SK-N-DZ (cell line): ENCODE measurements around the gene PIP5K1C.
"Not testable (repeated sequence)": the region's sequence is repeated elsewhere in the genome, so short reads cannot be mapped to it uniquely, and the experiment has no call there.

Experiments
- DNase-seq: peaks from one replicate; pipeline ENCODE4 v3.0.0-alpha.2; 2015; ENCODE audit warnings: low spot score

The PIP5K1C gene

DNA sequence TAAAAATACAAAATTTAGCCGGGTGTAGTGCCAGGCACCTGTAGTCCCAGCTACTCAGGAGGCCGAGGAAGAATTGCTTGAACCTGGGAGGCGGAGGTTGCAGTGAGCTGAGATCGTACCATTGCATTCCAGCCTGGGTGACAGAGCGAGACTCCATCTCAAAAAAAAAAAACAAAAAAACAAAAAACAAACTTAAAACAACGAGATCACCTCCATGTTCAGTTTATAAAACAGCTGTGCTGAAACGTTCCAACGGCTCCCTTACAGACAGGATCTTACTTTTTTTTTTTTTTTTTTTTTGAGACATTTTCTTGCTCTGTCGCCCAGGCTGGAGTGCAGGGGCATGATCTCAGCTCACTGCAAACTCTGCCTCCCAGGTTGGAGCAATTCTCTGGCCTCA lies 71.5 kb downstream of the PIP5K1C start:
- DNase-seq = not testable (repeated sequence)

DNA sequence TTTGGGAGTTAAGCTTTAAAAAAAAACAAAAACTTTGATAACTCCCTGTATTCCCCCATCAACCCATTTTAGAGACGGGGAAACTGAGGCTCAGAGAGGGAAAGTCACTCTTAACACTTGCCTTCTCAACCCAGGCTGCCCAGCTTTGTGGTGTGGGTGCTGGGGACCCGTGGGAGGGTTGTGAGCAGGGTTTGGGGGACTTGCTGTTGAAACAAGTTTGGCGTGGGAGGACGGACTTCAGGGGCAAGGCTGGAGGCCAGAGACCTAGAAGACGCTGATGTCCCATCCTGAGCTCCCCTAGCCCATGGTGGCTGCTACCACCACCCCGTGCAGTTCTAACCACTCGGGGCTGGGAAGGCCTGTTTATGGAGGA lies 72.9 kb downstream of the PIP5K1C start:
- DNase-seq = no peak

DNA sequence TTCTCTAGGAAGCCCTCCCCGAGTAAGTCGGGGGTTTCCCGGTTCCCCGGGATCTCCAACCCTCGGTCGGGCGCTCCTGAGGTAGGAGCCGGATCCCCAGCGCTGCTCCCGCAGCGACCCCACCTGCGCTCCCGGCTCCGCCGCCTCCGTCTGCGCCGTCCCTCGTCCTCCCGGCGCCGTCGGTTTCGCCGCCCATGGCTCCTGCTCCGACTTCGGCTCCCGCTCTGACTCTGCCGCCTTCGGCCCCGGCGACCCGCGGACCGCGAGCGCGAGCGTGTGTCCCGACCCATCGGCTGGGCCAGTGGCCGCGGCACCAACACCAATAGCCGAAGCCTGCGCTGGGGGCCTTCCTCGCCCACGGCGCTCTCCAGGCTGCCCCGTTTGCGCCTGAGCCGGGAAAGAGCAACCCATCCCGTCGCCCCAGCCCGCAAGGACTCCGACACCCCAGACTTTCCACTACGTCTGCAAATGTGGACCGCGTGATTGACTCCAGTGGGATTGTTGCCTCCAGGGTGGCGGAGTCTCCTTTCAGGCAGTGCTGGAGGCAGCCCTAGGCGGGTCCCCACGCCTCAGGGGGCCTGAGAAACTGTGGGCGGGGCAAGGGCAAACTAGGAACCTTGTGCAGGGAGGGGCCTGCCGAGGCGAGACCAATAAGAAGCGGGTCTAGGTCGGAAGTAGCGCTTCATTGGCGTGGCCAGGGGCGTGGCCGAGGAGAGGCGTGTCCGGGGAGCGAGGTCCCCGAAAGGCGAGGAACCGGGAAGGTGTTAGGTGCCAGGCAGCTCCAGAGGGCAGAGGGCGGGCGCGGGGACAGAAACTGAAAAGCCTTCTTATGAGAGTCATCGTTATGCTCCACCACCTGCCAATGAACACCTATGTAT lies 73.6 kb downstream of the PIP5K1C start, which contains the start of gene CACTIN:
TSS of gene CACTIN (minus strand) at position 318 of the 878 bp plus-strand sequence. CDS start at position 290, 28 bp downstream.
- DNase-seq = peak; percentile 98

DNA sequence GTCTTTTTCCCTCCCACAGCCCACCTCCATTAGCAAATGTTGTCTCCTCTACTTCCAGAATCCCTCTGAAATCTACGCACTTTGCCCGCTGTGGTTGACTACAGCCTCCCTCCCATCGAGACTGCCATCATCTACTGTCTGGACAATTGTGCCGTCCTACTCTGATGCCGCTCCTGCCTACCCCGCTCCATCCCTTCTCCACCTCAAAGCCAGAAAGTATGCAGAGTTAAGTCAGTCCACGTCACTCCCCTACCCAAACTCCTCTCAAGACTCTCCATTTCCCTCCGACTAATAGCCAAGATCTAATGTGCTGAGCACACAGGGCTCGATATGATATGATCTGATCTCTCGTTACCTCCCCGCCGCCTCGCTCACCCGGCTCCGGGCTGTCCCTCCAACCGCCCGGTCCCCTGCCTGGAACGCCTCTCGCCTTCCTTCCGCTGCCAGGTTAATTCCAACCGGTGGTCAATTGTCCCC lies 74.2 kb downstream of the PIP5K1C start:
- no peak for DNase-seq

DNA sequence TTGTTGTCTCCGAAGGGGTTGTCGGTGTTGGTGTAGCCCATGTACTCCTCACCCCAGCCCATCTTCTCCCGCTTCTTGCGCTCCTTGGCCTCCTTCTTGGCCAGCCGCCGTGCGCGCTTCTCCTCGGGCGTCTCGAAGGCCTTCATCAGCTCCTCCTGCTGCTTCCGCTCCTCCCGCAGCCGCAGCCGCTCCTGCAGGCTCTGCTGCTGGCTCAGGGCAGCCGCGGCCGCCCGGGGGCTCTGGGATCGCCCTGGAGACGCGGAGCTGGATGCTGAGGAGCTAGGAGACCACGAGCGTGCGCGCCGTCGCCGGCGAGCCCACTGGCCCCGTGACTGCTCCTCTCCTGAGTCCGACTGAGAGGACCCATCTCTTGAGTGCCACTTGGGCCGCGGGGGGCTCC lies 76.6 kb downstream of the PIP5K1C start:
- DNase-seq = no peak

DNA sequence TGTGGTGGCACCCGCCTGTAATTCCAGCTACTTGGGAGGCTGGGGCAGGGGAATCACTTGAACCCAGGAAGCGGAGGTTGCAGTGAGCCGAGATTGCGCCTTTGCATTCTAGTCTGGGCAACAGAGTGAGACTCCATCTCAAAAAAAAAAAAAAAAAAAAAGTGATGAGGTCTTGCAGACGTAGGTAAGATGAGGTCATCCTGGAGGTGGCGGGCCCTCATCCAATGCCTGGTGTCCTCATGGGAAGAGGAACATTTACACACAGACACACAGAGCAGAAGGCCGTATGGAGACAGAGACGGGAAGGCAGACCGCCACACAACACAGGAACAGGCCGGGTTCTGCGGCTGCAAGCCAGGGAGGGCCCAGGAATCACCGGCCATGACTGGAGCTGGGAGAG lies 78.0 kb downstream of the PIP5K1C start:
- DNase-seq = no peak

DNA sequence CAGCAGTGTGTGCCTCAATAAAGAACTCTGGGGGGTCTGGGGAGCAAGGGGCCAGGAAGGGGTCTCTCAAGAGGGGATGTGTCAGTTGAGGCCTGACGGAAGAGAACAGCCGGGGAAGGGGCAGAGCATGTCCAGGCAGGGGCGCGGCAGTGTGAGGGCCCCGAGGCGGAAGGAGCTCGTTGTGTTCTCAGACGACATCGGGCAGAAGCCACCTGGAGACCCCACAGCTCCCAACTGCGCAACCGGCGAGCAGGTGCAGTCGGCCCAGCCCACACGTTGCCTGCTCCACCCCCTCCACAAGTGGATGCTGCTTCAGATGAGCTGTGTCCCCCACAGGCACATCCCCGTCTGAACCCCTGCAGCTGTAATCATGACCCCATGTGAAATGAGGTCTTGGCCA lies 78.6 kb downstream of the PIP5K1C start:
- no peak for DNase-seq

DNA sequence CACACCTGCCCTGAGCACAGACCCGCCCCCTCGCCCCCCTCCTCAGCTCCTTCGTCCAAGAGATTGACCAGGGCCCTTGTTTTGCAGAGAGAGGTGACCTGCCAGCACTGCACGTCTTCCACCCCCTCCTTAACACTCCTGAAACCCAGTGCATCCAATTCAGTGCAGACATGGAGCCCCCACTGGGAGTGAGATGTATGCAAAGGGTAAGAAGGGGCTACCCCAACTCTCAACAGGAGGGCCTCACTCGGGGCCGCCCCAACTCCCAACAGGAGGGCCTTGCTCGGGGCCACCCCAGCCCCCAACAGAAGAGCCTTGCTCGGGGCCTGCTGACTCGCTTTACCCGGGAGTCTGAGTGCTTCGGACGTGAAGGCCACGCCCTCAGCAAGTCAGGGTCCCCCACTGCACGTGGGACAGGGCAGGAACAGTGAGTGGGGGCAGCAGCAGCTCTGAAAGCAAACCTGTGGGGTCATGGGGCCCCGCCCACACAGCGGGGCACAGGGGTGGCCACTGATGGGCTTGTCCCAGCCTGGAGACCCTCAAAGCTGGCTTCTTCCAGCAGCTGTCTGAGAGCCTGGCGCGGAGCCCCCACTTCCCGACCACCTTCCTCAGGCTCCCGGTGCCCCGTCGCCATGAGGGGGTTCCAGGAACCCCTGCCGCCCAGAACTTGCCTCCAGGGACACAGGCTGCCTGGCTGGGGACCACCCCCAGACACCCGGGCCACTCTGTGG lies 79.3 kb downstream of the PIP5K1C start:
- DNase-seq = no peak

DNA sequence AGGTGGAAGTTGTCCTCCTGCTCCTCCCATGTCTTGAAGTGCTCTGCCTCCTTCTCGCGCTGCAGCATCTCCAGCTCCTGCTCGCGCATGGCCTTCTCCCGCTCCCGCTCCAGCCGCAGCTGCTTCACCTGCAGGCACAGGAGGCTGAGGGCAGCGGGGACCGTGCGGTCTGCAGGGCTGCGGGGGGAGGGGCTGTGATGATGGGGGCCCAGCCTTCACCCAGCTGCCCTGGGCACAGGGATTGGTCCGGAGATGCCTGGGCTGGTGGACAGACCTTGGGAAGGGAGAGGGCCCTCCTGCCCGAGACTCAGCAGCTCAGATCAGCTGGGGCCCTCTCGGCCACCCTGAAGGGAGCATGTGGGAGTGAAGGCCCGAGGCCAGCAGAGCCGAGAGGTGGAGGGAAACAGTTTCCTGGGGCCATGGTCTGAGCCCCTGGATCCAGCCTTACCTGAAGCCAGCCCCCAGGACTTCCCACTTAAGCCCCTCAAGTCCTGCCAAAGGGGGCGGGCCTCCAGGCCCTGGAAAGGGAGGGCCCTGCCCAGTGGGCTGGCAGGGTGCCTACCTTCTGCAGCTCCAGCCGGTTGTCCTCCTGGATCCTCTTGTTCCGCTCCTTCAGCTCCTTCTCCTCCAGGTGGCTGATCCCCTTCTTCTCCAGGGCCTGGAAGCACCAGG lies 80.0 kb downstream of the PIP5K1C start:
- DNase-seq = no peak

DNA sequence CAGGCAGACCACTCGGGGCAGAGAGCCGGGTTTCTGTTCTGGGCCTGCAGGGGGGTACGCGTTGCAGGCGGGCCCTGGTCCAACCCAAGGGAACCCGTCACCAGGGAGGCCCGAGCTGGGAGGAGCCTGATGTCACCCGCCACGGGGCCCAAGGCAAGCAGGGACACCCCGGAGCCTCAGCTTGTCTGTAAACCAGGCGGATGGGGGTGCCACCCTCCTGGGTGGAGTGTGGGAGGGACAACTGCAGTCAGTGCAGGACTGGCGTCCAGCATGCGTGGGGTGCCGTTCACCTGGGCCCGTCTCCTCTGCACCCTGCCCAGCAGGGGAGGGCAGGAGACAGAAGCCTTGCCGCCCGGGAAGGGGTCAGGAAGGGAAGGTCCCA lies 80.6 kb downstream of the PIP5K1C start:
- DNase-seq = no peak

DNA sequence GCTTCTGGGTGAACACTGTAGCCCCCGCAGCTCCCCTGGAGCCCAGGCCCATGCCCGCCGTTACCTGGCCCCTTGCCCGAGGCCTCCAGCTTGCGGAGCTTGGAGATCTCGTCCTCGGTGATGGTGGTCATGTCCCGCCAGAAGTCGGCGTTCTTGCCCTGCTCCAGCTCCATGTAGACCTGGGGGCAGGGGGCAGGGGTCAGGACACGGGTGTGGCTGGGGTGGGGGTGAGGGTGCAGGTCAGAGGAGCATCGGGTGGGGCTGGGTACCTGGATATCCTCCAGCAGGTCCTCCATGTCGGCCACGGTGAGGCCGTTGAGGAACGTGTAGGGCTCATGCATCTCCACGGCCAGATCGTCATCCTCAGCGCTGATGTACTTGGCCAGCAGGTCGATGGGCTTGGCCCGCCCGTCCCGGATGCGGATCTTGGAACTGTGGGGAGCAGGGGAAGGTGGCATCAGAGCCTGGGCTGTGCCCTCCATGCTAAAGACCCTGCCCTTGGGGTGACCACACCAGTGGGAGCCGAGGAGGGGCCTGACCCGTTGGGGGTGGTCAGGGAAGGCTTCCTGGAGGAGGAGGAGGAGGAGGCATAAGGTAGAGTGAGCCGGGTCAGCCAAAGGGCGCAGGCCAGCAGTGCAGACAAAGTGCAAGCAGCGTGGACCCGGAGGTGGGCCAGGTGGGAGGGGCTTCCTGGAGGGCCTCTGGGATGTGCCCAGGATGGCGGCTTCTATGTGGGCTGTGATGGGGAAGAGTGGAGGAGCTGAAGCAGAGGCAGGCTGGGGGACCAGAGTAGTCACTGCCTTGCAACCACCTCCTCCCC lies 81.2 kb downstream of the PIP5K1C start:
- DNase-seq = no peak

DNA sequence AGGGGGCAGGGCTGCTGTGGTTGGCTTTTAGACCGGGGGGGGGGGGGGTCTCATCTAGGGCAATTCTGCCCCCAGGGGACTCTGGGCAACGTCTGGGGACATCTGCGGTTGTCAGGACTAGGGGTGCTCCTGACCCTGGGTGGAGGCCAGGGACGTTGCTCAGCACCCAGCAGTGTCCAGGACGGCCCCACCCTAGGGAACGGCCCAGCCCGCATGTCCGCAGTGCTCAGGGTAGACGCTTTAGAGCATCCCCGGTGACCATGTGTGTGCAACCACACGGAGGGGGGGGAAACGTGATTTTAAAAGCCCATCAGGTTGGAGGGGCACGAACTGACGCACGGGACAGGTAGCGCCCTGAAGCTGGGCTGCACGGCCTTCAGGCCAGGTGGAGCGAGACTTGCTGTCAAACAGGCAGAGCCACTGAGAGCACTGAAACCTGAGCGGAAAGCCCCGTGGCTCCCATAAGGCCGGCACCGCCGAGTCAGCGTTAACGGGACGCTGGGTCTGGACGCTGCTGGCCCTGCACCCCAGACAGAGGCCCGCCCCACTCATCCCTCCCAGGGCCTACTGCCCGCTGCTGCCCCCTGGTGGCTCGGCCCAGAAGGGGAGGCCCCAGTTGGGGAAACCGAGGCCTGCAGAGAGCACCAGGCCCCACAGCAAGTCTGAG lies 82.0 kb downstream of the PIP5K1C start:
- no peak for DNase-seq

DNA sequence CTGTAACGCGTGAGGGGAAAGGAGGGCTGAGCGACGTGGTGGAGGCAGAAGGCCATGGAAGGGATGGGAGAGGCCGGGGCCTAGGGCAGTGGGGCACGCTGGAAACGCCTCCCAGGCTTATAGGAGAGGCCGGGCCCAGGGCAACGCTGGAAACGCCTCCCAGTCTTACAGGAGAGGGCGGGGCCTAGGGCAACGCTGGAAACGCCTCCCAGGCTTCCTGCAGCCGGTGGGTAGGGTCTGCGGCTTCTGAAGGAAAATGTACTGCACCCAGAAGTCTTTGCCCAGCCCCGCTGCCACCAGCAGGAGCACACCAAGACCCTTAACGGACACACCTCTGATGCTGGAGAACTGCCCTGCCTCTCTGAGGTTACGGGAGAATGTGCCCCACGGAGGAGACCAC lies 82.8 kb downstream of the PIP5K1C start:
- no peak for DNase-seq

DNA sequence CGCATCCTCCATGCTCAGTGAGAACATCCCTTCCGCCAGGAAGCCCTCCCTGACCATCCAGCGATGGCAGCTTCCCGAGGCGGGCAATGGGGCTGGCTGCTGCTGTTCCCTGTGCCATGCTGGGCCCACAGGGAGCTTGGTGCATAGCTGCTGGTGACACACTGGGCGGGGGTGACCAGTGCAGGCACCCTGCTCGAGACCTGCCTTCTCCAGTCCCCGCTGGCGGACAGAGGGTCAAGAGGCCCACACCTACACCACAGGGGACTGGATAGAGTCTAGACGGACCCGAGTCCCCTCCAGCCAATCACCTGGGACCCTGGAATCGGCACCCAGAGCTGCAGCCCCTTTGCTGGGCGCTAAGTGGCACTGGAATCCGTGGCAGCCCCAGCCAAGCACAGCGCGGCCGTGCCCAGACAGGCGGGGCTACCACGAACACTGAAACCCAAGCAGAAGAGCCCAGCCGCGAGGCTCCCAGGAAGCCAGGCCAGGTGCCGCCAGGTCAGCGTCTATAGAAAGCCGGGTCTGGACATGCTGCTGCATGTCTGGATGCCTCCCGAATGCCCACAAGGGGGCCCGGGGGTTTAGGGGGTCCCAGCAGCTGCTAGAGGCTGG lies 84.6 kb downstream of the PIP5K1C start:
- no peak for DNase-seq

DNA sequence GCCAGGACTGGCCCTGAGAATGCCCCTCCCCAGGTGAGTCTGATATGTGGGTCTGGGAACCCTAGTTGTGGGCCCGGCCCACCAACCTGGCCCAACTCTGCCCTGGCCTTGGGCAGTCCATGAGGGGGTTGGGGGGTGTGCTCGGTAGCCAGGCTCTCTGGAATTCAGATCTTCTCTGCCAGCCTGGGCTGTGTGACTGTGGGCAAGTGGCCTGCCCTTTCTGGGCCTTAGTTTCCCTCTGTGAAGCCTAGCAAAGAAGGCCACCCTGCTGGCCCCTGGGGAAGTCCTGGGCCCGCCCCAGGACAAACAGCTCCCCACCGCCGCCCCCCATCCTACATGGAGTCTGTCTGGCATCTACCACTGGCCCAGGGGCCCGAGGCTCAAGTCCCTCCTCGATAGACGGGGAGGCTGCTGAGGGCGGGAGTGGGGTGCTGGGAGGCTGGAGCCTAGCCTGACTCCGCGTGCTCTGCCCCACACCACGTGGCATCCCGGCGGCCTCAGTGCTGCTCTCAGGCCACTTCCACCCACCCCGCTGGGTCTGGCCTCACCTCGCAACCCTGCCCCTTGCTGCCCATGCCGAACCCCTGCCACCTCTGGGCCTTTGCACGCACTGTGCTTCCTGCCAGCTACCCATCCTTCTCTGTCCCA lies 85.3 kb downstream of the PIP5K1C start:
- no peak for DNase-seq

DNA sequence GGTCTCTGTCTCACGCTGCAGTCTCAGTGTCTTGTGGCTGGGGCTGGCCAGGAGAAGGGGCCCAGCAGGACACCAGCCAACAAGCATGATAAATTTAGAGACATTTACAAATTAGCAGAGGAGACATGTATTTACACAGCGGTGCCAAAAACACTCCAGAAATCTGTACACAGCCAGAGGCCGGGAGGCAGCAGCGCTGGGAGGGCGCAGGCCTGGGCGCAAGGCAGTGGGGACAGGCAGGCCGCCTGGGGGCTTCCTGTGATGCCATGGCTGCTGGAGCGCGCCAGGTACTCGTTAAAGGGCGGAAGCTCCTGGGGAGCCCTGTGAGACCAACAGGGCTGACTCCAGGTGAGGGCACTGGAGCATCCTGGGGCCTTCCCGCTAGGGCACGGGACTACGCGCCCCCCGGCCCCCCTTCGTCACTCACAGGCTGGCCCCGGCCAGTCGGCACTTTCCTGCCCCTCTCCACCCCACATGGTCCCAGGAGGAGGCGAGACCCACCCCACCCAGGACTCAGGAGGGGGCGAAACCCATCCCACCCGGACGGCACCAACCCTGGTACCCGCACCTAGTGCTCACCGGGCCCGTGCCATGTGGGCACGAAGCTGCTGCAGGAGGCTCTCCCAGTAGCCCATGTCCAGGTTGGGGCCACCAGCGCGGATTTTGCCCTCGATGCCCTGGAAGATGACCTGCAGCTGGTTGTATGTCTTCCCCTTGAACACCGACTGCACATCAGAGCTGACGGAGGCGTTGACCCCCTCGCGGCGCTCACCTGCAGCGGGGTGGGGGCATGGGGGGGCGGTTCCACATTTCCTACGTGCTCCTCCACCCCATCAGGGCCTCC lies 86.2 kb downstream of the PIP5K1C start:
- no peak for DNase-seq

DNA sequence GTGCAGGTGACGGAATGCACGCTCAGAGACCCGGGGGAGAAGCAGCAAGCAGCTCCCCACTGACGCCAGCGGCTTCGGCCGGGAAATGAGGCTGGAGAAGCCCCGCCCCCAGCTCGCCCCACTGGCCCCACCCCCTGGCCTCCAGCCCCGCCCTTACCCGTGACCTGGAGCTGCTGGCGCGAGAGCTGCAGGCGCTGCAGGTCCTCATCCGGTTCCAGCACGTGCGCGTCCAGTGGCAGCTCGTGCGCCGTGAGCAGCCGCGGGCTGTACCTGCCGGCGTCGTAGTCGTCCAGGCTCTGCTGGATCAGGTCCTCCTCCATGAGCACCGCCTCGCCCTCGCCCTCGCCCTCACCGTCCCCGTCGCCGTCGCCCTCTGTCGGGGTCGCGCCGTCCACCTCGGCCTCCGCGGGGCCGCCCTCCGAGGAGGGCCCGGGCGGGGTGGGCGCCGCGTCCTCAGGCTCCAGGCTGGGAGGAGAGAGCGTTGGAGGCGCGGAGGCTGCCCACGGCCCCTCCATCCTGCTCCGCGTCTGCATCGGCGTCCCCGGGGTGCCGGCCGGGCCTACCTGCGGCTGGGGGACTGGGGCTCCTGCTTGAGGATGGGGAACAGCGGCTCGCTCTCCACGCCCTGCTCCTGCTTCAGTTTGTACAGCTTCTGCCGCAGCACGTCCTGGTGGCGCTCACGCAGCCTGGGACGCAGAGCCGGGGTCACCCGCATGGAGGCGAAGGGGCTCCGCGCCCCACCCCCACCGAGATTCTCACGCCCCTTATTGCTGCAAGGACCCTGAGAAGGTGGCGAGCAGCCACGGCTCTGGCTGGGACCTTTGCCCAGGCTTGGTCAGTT lies 87.1 kb downstream of the PIP5K1C start:
- DNase-seq = no peak

DNA sequence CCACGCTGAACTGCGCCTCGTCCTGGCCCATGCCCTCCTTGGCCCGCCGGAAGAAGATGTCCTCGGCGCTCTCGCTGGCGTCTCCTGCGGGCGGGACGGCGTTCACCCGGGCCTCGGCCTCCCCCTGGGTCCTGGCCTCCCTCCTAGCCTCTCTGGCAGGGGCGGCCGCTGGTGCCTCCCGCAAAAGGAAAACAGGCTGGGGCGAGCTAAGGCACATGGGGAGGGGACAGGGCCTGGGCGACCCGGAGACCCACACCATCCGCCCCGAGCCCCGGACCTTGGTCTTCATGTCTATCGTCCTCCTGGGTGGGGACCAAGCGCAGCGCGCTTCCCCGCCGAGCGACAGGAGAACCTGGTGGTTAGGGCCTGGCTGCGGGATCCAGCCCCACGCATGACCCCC lies 87.9 kb downstream of the PIP5K1C start:
- no peak for DNase-seq
